ENCODE data around the gene ASNS. TPM values are rescaled to one million over a fixed set of nuclear protein-coding genes. Genes with fewer than 3 reads are reported as not detected.

The ASNS gene
- total and polyA plus RNA-seq, 2 of the 8 experiments (the other 6 are each of a cell fraction or from before 2014, with no cell fraction given), result 32.2 to 150 TPM

- Histone ChIP-seq H3K36me3 (ENCODE audit: control insufficient read depth in 2 of 4, insufficient read depth in 4 of 4, low read length in 3 of 4) (no peaks in the 10 kb centered on the region), H2BK12ac (ENCODE audit: low read depth, low read length) (no peak overlapping the region), H3K18ac (ENCODE audit: extremely low read depth, low read length) (no peak overlapping the region), H3K79me2 (ENCODE audit: control insufficient read depth in 1 of 2, insufficient read depth in 2 of 2, low read length in 2 of 2) (no peaks in the 10 kb centered on the region), H3K4me2 (ENCODE audit: insufficient read depth in 1 of 2, low read depth in 2 of 2, low read length in 2 of 2) (no peak overlapping the region), H2BK15ac (ENCODE audit: low read length) (no peak overlapping the region), H3K23me2 (ENCODE audit: low read depth, low read length) (no peaks in the 10 kb centered on the region), H2BK5ac (ENCODE audit: low read depth, low read length) (no peak overlapping the region), H3K9me3 (ENCODE audit: insufficient read depth in 2 of 2, low read depth in 1 of 2, low read length in 1 of 2) (peaks cover 15 to 16% of the 10 kb centered on the region in 2 experiments; a peak in 3 of 4 replicates), H2BK120ac (replicated peaks; ENCODE audit: low read depth, low read length) (no peak overlapping the region), H3K14ac (ENCODE audit: insufficient read length) (no peak overlapping the region), H4K5ac (ENCODE audit: insufficient read length, low read depth, low read length) (no peak overlapping the region), H3K79me1 (ENCODE audit: low read depth, low read length) (no peaks in the 10 kb centered on the region), H2BK20ac (ENCODE audit: low read length) (no peak overlapping the region), H3K27me3 (replicated peaks in 1 of 4; ENCODE audit: control insufficient read depth in 3 of 4, extremely low read depth in 1 of 4, insufficient read depth in 3 of 4, low read length in 3 of 4) (no peaks in the 10 kb centered on the region), H3K27ac (ENCODE audit: low read depth, low read length) (no peak overlapping the region), H2AFZ (ENCODE audit: low read length) (no peak overlapping the region), H4K8ac (ENCODE audit: extremely low read depth, insufficient read depth, low read length) (no peak overlapping the region), H3K4me3 (ENCODE audit: extremely low read depth in 1 of 4, insufficient read depth in 2 of 4, low read depth in 3 of 4, low read length in 4 of 4) (no peak overlapping the region), H4K20me1 (replicated peaks in 1 of 2; ENCODE audit: control insufficient read depth in 1 of 2, insufficient read depth in 2 of 2, low read length in 2 of 2) (no peaks in the 10 kb centered on the region), H3K4ac (replicated peaks; ENCODE audit: insufficient read length, low read depth, low read length) (no peak overlapping the region), H3K9ac (replicated peaks in 1 of 4; ENCODE audit: extremely low read depth in 1 of 4, low read depth in 3 of 4, low read length in 3 of 4) (no peak overlapping the region), H4K91ac (replicated peaks; ENCODE audit: insufficient read length, low read length) (no peak overlapping the region), H3K4me1 (replicated peaks in 1 of 4; ENCODE audit: control insufficient read depth in 3 of 4, insufficient read depth in 4 of 4, low read length in 3 of 4) (no peaks in the 10 kb centered on the region), H3K23ac (ENCODE audit: insufficient read length) (no peak overlapping the region), H2AK5ac (ENCODE audit: low read depth, low read length) (no peak overlapping the region), H3K56ac (replicated peaks; ENCODE audit: insufficient read length, low read depth, low read length) (no peak overlapping the region)
- ChIA-PET POLR2A (ENCODE audit: partially characterized antibody) (no interaction called here), CTCF (ENCODE audit: partially characterized antibody) (interaction anchor here (0.6 to 1.5 kb wide), 4 partner anchors 11 to 738 kb away, joined by 3 to 7 read pairs (median 4); no protein-coding TSS in a partner anchor)
- TF ChIP-seq EGR1 (IDR thresholded peaks at IDR 0.05; ENCODE audit: borderline replicate concordance, low read depth, low read length), result no peak
- FAIRE-seq (no peak), DNase-seq (ENCODE audit: low read depth in 1 of 2, low spot score in 2 of 2) (no peak)
- 99% methylated on average over 17 of the region's 27 CpGs; no CpG with 5 or more reads in 1 of the 2 experiments for WGBS, 2 experiments (ENCODE audit: extremely low coverage in 1 of 2, insufficient coverage in 1 of 2, insufficient read length in 1 of 2, insufficient replicate concordance in 2 of 2, low coverage in 1 of 2, low lambda C conversion rate in 2 of 2, missing lambda C conversion rate in 1 of 2)
Measured at GRCh38 chr7:97842772-97843345, 29.3 kb downstream of the ASNS start.
